Kidney tubule cell (primary cell): ENCODE measurements around the gene TMCO5A.

Experiments
- DNase-seq: peaks from one replicate; pipeline ENCODE4 v3.0.0-alpha.2; 2018; ENCODE audit warnings: low spot score

Gene TMCO5A

DNA sequence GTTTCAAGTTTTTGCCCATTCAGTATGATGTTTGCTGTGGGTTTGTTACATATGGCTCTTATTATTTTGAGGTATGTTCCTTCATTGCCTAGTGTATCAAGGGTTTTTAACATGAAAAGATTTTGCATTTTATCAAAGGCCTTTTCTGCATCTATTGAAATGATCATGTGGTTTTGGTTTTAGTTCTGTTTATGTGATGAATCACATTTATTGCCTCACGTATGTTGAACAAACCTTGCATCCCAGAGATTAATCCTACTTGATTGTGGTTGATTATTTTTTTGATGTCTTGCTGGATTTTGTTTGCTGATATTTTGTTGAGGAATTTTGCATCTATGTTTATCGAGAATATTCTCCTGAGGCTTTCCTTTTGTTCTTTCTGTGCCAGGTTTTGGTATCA, 39.4 kb downstream of the TMCO5A start:
- DNase-seq = no peak

DNA sequence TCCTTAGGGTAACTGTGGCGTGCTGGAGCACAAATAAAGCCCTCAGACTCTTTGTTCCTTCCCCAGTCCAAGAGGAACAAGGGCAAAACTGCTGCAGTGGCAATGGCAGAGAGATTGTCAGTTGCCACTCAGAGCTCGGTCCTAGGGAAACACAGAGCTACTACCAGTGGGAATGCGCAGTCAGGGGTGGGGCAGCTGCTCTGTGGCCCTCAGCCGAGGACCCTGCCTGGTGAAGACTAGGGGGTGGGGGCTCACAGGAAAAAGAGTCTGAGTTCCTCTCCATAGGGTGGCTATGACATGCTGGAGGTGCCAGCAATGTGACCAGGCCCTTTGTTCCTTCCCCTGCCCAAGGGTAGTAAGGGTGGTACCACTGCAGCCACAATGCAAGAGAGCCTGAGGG, 43.8 kb downstream of the TMCO5A start:
- no peak for DNase-seq

DNA sequence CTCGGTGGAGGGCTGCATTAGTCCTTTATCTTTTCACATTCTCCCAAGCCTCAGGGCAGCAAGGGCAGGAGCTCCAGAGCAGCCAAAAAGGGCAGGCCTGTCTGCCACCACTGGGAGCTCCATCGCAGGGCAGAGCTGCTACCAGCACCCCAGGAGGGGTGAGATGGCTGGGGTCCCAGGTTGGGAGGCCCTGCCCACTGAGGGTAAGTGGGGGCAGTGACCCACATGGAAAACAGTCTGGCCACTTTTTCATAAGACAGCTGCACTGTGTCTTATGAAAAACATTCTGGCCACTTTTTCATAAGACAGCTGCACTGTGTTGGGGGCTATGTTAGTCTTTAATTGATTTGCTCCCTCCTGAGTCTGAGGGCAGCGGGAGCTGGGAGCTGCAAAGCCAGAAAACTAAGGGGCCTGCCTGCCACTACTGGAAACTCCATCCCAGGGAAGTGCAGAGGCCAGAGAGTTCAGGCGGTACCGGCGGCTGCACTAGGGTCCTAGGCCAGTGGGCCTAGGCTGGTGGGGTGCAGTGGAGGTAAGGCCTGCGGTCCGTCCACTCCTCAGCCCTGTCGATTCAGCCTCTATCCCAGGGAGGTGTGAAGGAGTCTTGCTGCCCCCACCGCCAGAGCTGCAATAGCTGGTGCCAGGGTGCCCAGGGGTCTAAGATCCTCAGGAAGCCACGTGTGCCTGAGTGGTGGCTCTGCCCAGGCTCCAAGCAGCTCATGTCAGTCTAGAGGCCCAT, 45.4 kb downstream of the TMCO5A start:
- no peak for DNase-seq

DNA sequence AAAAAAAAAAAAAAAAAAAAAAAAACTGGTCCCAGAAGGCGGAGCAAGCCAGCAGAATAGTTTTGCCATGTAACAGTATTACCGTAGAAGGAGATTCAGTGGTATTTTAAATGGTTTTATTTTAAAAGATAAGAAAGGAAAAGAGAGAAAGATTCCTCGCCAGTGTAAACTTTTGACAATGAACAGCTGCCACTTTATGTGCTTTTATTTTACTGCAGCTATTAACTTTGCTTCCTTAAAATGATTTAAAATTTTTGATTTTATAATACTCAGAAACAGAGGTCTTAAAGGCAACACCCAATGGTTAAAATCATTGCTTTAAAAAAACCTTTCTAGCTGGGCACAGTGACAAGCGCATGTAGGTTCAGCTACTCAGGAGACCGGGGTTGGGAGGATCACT, 46.8 kb downstream of the TMCO5A start:
- no peak for DNase-seq

DNA sequence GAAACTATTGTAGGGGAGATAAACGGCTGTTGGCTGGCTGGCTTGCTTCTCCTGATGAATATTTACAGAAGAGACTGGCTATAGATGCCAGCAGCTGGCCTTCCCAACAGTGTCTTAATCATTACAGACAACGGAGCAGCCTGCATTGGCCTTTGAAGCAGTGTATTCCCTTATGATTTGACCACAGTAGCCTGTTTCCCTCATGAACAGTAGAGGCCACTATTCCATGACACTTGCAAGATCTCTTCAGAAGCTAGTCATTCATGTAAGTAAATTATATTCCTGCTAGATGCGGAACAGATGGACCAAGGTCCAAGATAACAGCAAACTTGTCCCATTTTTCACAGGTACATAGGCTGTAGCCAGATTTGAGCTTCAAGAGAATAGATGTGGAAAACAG, 47.3 kb downstream of the TMCO5A start:
- DNase-seq = peak; percentile 48

DNA sequence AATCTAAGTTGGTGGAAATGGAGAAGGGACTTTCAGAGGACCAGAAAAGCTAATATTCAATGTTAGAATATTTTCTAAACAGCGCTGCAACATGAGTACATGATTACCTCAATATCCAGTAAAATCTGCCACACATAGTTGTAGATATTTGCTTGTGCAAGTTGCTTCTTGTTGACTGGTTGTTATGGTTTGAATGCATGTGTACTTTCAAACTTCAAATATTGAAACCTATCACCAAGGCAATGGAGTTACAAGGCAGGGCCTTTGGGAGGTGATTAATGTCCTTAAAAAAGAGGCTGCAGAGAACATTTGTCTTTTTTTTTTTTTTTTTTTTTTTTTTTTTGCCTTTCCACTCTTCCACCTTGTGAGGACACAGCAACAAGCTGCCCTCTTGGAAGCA, 49.9 kb downstream of the TMCO5A start:
- DNase-seq = no peak

DNA sequence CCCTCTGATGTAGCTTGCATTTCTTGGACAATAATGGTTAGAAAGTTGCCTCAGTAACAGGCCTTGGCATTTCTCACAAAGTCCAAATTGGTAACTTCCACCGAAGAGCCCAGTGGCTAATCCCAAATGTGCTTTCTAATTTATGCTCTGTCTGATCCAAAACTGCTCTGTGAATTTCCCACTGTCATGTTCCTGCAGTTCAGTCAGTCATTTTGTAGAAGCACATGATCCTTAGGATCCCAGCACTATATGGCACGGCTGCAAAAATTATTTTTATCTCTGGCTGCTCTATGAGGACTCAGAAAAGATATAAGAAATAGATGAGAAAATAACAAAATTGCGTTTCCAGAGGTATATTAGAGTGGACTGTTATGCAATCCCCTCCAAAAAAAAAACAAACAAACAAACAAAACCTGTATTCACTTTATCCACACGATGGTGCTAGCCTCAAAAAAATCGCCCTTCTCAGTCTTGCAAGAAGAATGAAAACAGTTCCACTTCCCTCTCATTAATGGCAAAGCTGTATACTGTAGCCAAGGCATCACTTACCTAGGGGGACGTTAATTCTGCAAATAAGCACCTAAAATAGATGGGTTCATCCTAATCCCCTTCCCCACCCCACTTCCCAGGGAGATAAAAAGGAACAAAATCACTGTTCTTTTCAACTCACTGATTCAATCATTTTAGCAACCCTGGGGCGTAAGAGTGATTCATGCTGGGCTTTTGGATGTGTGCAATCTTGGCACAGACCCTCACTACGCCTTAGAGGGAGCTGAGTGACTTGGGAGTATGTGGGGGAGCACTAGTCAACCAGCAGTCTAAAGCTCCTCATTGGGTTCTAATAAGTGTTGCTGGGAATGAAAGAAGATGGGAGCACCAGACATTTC, 61.3 kb downstream of the TMCO5A start:
- DNase-seq = peak; percentile 53
